HG03060 (cell line): ENCODE results near the gene SIPA1L3.

Experiments used
- ATAC-seq: cut with Tn5 transposase; IDR thresholded peaks from one replicate; pipeline ENCODE4 v1.9.1; 2021; ENCODE audit warnings: low read depth, moderate number of reproducible peaks; ENCODE audit not compliant: unreplicated experiment

SIPA1L3 gene

GRCh38 chr19:38165335-38165734 is 258.3 kb downstream of the SIPA1L3 start:
- no peak for ATAC-seq

- ATAC-seq, result no peak
Measured at GRCh38 chr19:38168637-38169036, 261.6 kb downstream of the SIPA1L3 start.

- ATAC-seq, result no peak
Measured at GRCh38 chr19:38170334-38170733, 263.3 kb downstream of the SIPA1L3 start.

GRCh38 chr19:38172001-38172400 is 265.0 kb downstream of the SIPA1L3 start:
- ATAC-seq, result no peak

- ATAC-seq, result no peak
Measured at GRCh38 chr19:38173291-38174041, 266.5 kb downstream of the SIPA1L3 start.

- no peak for ATAC-seq
Measured at GRCh38 chr19:38175422-38175821, 268.4 kb downstream of the SIPA1L3 start.

GRCh38 chr19:38180071-38180470 is 273.1 kb downstream of the SIPA1L3 start:
- ATAC-seq, result no peak

GRCh38 chr19:38182536-38183210 is 275.7 kb downstream of the SIPA1L3 start:
- no peak for ATAC-seq

- ATAC-seq, result no peak
Measured at GRCh38 chr19:38183251-38183897, 276.4 kb downstream of the SIPA1L3 start.

- no peak for ATAC-seq
Measured at GRCh38 chr19:38184815-38185214, 277.8 kb downstream of the SIPA1L3 start.

GRCh38 chr19:38185562-38185961 is 278.6 kb downstream of the SIPA1L3 start:
- ATAC-seq, result no peak

- no peak for ATAC-seq
Measured at GRCh38 chr19:38190061-38190460, 283.1 kb downstream of the SIPA1L3 start.

- no peak for ATAC-seq
Measured at GRCh38 chr19:38190793-38191192, 283.8 kb downstream of the SIPA1L3 start.

- no peak for ATAC-seq
Measured at GRCh38 chr19:38191747-38192146, 284.7 kb downstream of the SIPA1L3 start.

GRCh38 chr19:38193445-38193844 is 286.4 kb downstream of the SIPA1L3 start:
- no peak for ATAC-seq

- ATAC-seq, result no peak
Measured at GRCh38 chr19:38194061-38194701, 287.2 kb downstream of the SIPA1L3 start.

GRCh38 chr19:38195237-38195636 is 288.2 kb downstream of the SIPA1L3 start:
- ATAC-seq, result no peak

- ATAC-seq, result no peak
Measured at GRCh38 chr19:38196245-38196837, 289.3 kb downstream of the SIPA1L3 start.

- no peak for ATAC-seq
Measured at GRCh38 chr19:38196948-38197656, 290.1 kb downstream of the SIPA1L3 start.
